Mesenchymal stem cell (in vitro differentiated cells and primary cell): Measurements from ENCODE around the gene ZXDC.

ENCODE experiments used
- DNase-seq: peaks from one replicate; pipeline ENCODE4 v3.0.0-alpha.2; 2013
- H2AFZ ChIP-seq: one replicate; pipeline ENCODE4 v1.6.1; 2013; ENCODE audit warnings: low read depth, mild to moderate bottlenecking, control low read depth, inconsistent platforms, low read length, moderate library complexity
- H2AK5ac ChIP-seq: 2 replicates; pipeline ENCODE4 v1.6.1; 2013; ENCODE audit warnings: low read length, moderate library complexity, mild to moderate bottlenecking, inconsistent platforms; ENCODE audit not compliant: severe bottlenecking
- H2BK120ac ChIP-seq: one replicate; pipeline ENCODE4 v1.6.1; 2013; ENCODE audit warnings: low read depth, mild to moderate bottlenecking, inconsistent platforms, low read length, moderate library complexity
- H2BK12ac ChIP-seq, 2 experiments: one replicate each; pipeline ENCODE4 v1.6.1; 2013; ENCODE audit warnings: inconsistent platforms in 2 of 2, low read length in 2 of 2, mild to moderate bottlenecking in 2 of 2, moderate library complexity in 2 of 2, control low read depth in 1 of 2
- H2BK15ac ChIP-seq: one replicate; pipeline ENCODE4 v1.6.1; 2013; ENCODE audit warnings: mild to moderate bottlenecking, low read depth, inconsistent platforms; ENCODE audit not compliant: poor library complexity, severe bottlenecking
- H2BK5ac ChIP-seq: 2 replicates; pipeline ENCODE4 v1.6.1; 2013; ENCODE audit warnings: low read depth, mild to moderate bottlenecking, low read length, control low read depth, inconsistent platforms; ENCODE audit not compliant: poor library complexity, severe bottlenecking
- H3K14ac ChIP-seq, 2 experiments: one replicate each; pipeline ENCODE4 v1.6.1; 2013; ENCODE audit warnings: inconsistent platforms in 2 of 2, low read length in 2 of 2, control low read depth in 1 of 2, mild to moderate bottlenecking in 1 of 2, moderate library complexity in 1 of 2
- H3K18ac ChIP-seq, 2 experiments: one replicate each; pipeline ENCODE4 v1.6.1; 2013; ENCODE audit warnings: inconsistent platforms in 2 of 2, low read length in 2 of 2, control low read depth in 1 of 2, low read depth in 1 of 2, mild to moderate bottlenecking in 1 of 2
- H3K23ac ChIP-seq, 2 experiments: one replicate each; pipeline ENCODE4 v1.6.1; 2013; ENCODE audit warnings: inconsistent platforms in 2 of 2, low read length in 2 of 2, mild to moderate bottlenecking in 2 of 2, moderate library complexity in 2 of 2, control low read depth in 1 of 2
- H3K27ac ChIP-seq: 2 replicates; pipeline ENCODE4 v1.5.1; 2013; ENCODE audit warnings: mild to moderate bottlenecking, moderate library complexity, low read length, control low read depth, inconsistent platforms; ENCODE audit not compliant: poor library complexity, severe bottlenecking
- H3K27me3 ChIP-seq, 2 experiments: 2 replicates each; pipeline versions ENCODE4 v1.6.1 to v1.7.0; 2013; ENCODE audit warnings: low read length in 2 of 2, mild to moderate bottlenecking in 2 of 2, moderate library complexity in 2 of 2, control low read depth in 1 of 2, inconsistent platforms in 1 of 2; ENCODE audit not compliant: control insufficient read depth in 1 of 2, insufficient read depth in 1 of 2
- H3K36me3 ChIP-seq, 2 experiments: 2 replicates each; pipeline versions ENCODE4 v1.6.1 to v1.7.0; 2013; ENCODE audit warnings: low read length in 2 of 2, control low read depth in 1 of 2, inconsistent platforms in 1 of 2, low read depth in 1 of 2, mild to moderate bottlenecking in 1 of 2; ENCODE audit not compliant: insufficient read depth in 2 of 2, control insufficient read depth in 1 of 2
- H3K4ac ChIP-seq, 2 experiments: one replicate each; pipeline ENCODE4 v1.6.1; 2013; ENCODE audit warnings: inconsistent platforms in 2 of 2, low read length in 2 of 2, mild to moderate bottlenecking in 2 of 2, moderate library complexity in 2 of 2, control low read depth in 1 of 2, low read depth in 1 of 2
- H3K4me1 ChIP-seq: 2 replicates; pipeline ENCODE4 v1.6.1; 2013; ENCODE audit warnings: low read depth, low read length, control low read depth; ENCODE audit not compliant: control insufficient read depth, insufficient read depth
- H3K4me2 ChIP-seq: 2 replicates; pipeline ENCODE4 v1.6.1; 2013; ENCODE audit warnings: low read length, mild to moderate bottlenecking, inconsistent platforms; ENCODE audit not compliant: poor library complexity, severe bottlenecking
- H3K4me3 ChIP-seq, 2 experiments: 2 replicates each; pipeline versions ENCODE4 v1.5.1 to v1.7.0; 2013; ENCODE audit warnings: low read length in 2 of 2, mild to moderate bottlenecking in 2 of 2, control low read depth in 1 of 2, low read depth in 1 of 2; ENCODE audit not compliant: insufficient read depth in 1 of 2
- H3K79me1 ChIP-seq: replicated peaks from 2 replicates; pipeline ENCODE4 v1.6.1; 2013; ENCODE audit warnings: mild to moderate bottlenecking, control low read depth, low read length, inconsistent platforms; ENCODE audit not compliant: poor library complexity, severe bottlenecking
- H3K9ac ChIP-seq: 2 replicates; pipeline ENCODE4 v1.7.0; 2013; ENCODE audit warnings: mild to moderate bottlenecking, low read length, moderate library complexity
- H3K9me3 ChIP-seq: 2 replicates; pipeline ENCODE4 v1.7.0; 2013; ENCODE audit warnings: mild to moderate bottlenecking, low read length; ENCODE audit not compliant: control insufficient read depth
- H4K8ac ChIP-seq: one replicate; pipeline ENCODE4 v1.6.1; 2013; ENCODE audit warnings: inconsistent platforms, mild to moderate bottlenecking, low read length, moderate library complexity
- H4K91ac ChIP-seq: one replicate; pipeline ENCODE4 v1.6.1; 2013; ENCODE audit warnings: mild to moderate bottlenecking, low read length, inconsistent platforms
- WGBS: methylation state at CpG from one replicate; pipeline ENCODE4 v1.1.7; 2013; ENCODE audit warnings: mixed read lengths; 5-methylcytosine and 5-hydroxymethylcytosine counted together

The ZXDC gene

GRCh38 chr3:126421573-126422119, 54.0 kb downstream of the ZXDC start:
- Histone ChIP-seq H2AK5ac (no peak overlapping the region), H3K4me2 (no peak overlapping the region), H3K79me1 (no peaks in the 10 kb centered on the region), H3K4me3 (no peak overlapping the region), H3K4me1 (peaks cover 5% of the 10 kb centered on the region), H2BK5ac (no peak overlapping the region), H3K27me3 (peaks cover 0 to 37% of the 10 kb centered on the region in 2 experiments), H3K27ac (no peak overlapping the region), H3K4ac (no peak overlapping the region), H3K9ac (no peak overlapping the region), H2BK120ac (no peak overlapping the region), H3K23ac (no peak overlapping the region), H4K8ac (no peak overlapping the region), H3K14ac (peak overlapping the region in 1 of 2 experiments; percentile 18), H2AFZ (no peak overlapping the region), H3K9me3 (peaks cover 11% of the 10 kb centered on the region), H2BK12ac (no peak overlapping the region), H3K18ac (no peak overlapping the region), H3K36me3 (peaks cover 0 to 4% of the 10 kb centered on the region in 2 experiments), H4K91ac (no peak overlapping the region), H2BK15ac (no peak overlapping the region)
- WGBS, result 88% methylated on average over 10 of the region's 10 CpGs
- DNase-seq, result no peak

- no peak overlapping the region for H3K23ac ChIP-seq
- H2AK5ac ChIP-seq, result no peak overlapping the region
- H3K4me1 ChIP-seq, result peaks cover 5% of the 10 kb centered on the region
- H3K36me3 ChIP-seq, result peaks cover 0 to 4% of the 10 kb centered on the region in 2 experiments
- H3K4me2 ChIP-seq, result no peak overlapping the region
- no peak overlapping the region for H3K9ac ChIP-seq
- H3K9me3 ChIP-seq, result no peaks in the 10 kb centered on the region
- H4K8ac ChIP-seq, result no peak overlapping the region
- H2BK12ac ChIP-seq, result no peak overlapping the region
- no peak overlapping the region for H4K91ac ChIP-seq
- H2AFZ ChIP-seq, result no peak overlapping the region
- H3K27me3 ChIP-seq, result peaks cover 0 to 50% of the 10 kb centered on the region in 2 experiments
- H2BK15ac ChIP-seq, result no peak overlapping the region
- no peak overlapping the region for H3K14ac ChIP-seq
- H2BK5ac ChIP-seq, result no peak overlapping the region
- H3K18ac ChIP-seq, result no peak overlapping the region
- H3K79me1 ChIP-seq, result no peaks in the 10 kb centered on the region
- WGBS, result 80% methylated on average over 19 of the region's 22 CpGs
- H3K4ac ChIP-seq, result no peak overlapping the region
- no peak overlapping the region for H3K27ac ChIP-seq
- no peak overlapping the region for H3K4me3 ChIP-seq
- H2BK120ac ChIP-seq, result no peak overlapping the region
- no peak for DNase-seq
Measured at GRCh38 chr3:126419886-126420786, 55.6 kb downstream of the ZXDC start.

- H2AFZ ChIP-seq, result no peak overlapping the region
- H3K79me1 ChIP-seq, result no peaks in the 10 kb centered on the region
- H3K14ac ChIP-seq, result peak overlapping the region in 1 of 2 experiments; percentile 62
- H2BK5ac ChIP-seq, result no peak overlapping the region
- WGBS, result 97% methylated on average over 6 of the region's 6 CpGs
- no peak overlapping the region for H2BK12ac ChIP-seq
- H2AK5ac ChIP-seq, result no peak overlapping the region
- no peak for DNase-seq
- no peak overlapping the region for H3K4me3 ChIP-seq
- no peak overlapping the region for H2BK15ac ChIP-seq
- H3K18ac ChIP-seq, result no peak overlapping the region
- H3K27ac ChIP-seq, result no peak overlapping the region
- no peak overlapping the region for H4K8ac ChIP-seq
- no peak overlapping the region for H3K23ac ChIP-seq
- no peak overlapping the region for H3K4ac ChIP-seq
- no peak overlapping the region for H3K4me2 ChIP-seq
- no peaks in the 10 kb centered on the region for H3K9me3 ChIP-seq
- no peak overlapping the region for H2BK120ac ChIP-seq
- peaks cover 0 to 53% of the 10 kb centered on the region in 2 experiments for H3K27me3 ChIP-seq
- H3K9ac ChIP-seq, result no peak overlapping the region
- peaks cover 5% of the 10 kb centered on the region for H3K4me1 ChIP-seq
- peaks cover 0 to 4% of the 10 kb centered on the region in 2 experiments for H3K36me3 ChIP-seq
- no peak overlapping the region for H4K91ac ChIP-seq
Measured at GRCh38 chr3:126419151-126419703, 56.5 kb downstream of the ZXDC start.

- no peak overlapping the region for H3K4me3 ChIP-seq
- 96% methylated on average over 17 of the region's 20 CpGs for WGBS
- H3K23ac ChIP-seq, result no peak overlapping the region
- H4K8ac ChIP-seq, result no peak overlapping the region
- H3K27ac ChIP-seq, result no peak overlapping the region
- no peaks in the 10 kb centered on the region for H3K9me3 ChIP-seq
- H3K4me1 ChIP-seq, result peaks cover 5% of the 10 kb centered on the region
- no peak overlapping the region for H2AFZ ChIP-seq
- no peak overlapping the region for H2BK5ac ChIP-seq
- H4K91ac ChIP-seq, result no peak overlapping the region
- H3K79me1 ChIP-seq, result no peaks in the 10 kb centered on the region
- peaks cover 0 to 59% of the 10 kb centered on the region in 2 experiments for H3K27me3 ChIP-seq
- peaks cover 0 to 4% of the 10 kb centered on the region in 2 experiments for H3K36me3 ChIP-seq
- H3K4me2 ChIP-seq, result no peak overlapping the region
- no peak for DNase-seq
- H3K9ac ChIP-seq, result no peak overlapping the region
- no peak overlapping the region for H3K18ac ChIP-seq
- H2AK5ac ChIP-seq, result no peak overlapping the region
- H3K4ac ChIP-seq, result no peak overlapping the region
- no peak overlapping the region for H2BK12ac ChIP-seq
- no peak overlapping the region for H3K14ac ChIP-seq
- H2BK15ac ChIP-seq, result no peak overlapping the region
- no peak overlapping the region for H2BK120ac ChIP-seq
Measured at GRCh38 chr3:126418661-126419131, 57.0 kb downstream of the ZXDC start.
